GM12878 (cell line): ENCODE measurements around the gene PCNP. TPM values are rescaled to one million over a fixed set of nuclear protein-coding genes. Genes with fewer than 3 reads are reported as not detected.

Experiments
- ATAC-seq: fragments of 200-7000 bp; cut with Tn5 transposase; 3 replicates; pipeline ENCODE4 v1.9.1; 2020; ENCODE audit warnings: mild to moderate bottlenecking, moderate library complexity
- BruUV-seq: library from RNA; stranded (reverse); fragments of 400-500 nt; replicated peaks from 2 replicates; lab custom pipeline; 2021; lab: Mats Ljungman, UMichigan
- CTCF ChIA-PET: fragments of 300-600 bp; sonication (Branson Sonifier 250); formaldehyde crosslinking; extraction: SDS; loops from one replicate; lab custom pipeline; 2021; ENCODE audit warnings: inconsistent platforms; lab: Yijun Ruan, JAX
- POLR2A ChIA-PET: fragments of 350-600 bp; formaldehyde crosslinking; extraction: SDS; loops from one replicate; lab custom pipeline; 2021; ENCODE audit warnings: inconsistent platforms; lab: Charles Lee
- RAD21 ChIA-PET: fragments of 300-600 bp; sonication (Branson Sonifier 250); formaldehyde crosslinking; loops from one replicate; lab custom pipeline; 2023; ENCODE audit warnings: antibody characterized with exemption; ENCODE audit not compliant: unreplicated experiment; lab: Charles Lee
- SMC1A ChIA-PET: fragments of 300-600 bp; sonication (Branson Sonifier 250); formaldehyde crosslinking; loops from one replicate; lab custom pipeline; 2023; ENCODE audit not compliant: unreplicated experiment, uncharacterized antibody; lab: Charles Lee
- DNase-seq: peaks from one replicate; pipeline ENCODE4 v3.0.0-alpha.2; 2011; ENCODE audit warnings: low read depth, low spot score
- FAIRE-seq: peaks from 3 replicates; lab custom pipeline; 2011; peaks lifted over from hg19 to GRCh38; lab: Jason Lieb, UNC
- H2AFZ ChIP-seq: 2 replicates; pipeline ENCODE4 v1.6.0; 2011; ENCODE audit warnings: low read depth, low read length, control low read depth; ENCODE audit not compliant: control insufficient read depth
- H3K27ac ChIP-seq: 2 replicates; pipeline ENCODE4 v1.5.1; 2011; ENCODE audit warnings: control low read depth; ENCODE audit not compliant: control insufficient read depth, insufficient read depth
- H3K27me3 ChIP-seq, 2 experiments: replicated peaks in 1 of 2; 2 replicates each; pipeline versions ENCODE4 v1.6.0 to v1.6.1; 2011; ENCODE audit warnings: low read length in 1 of 2; ENCODE audit not compliant: control insufficient read depth in 2 of 2, insufficient read depth in 2 of 2
- H3K36me3 ChIP-seq, 2 experiments: 2 replicates each; pipeline ENCODE4 v1.5.1; 2011; ENCODE audit warnings: low read length in 1 of 2; ENCODE audit not compliant: control insufficient read depth in 2 of 2, insufficient read depth in 2 of 2
- H3K4me1 ChIP-seq: 2 replicates; pipeline ENCODE4 v1.6.1; 2011; ENCODE audit warnings: mild to moderate bottlenecking, low read length, moderate library complexity, mixed read lengths; ENCODE audit not compliant: control insufficient read depth, insufficient read depth
- H3K4me2 ChIP-seq: 2 replicates; pipeline ENCODE4 v1.6.0; 2011; ENCODE audit warnings: control low read depth; ENCODE audit not compliant: control insufficient read depth, insufficient read depth
- H3K4me3 ChIP-seq: fragments of 200-600 bp; sonication (generic); 2 replicates; pipeline ENCODE4 v1.5.1; 2016
- H3K79me2 ChIP-seq: 2 replicates; pipeline ENCODE4 v1.6.0; 2011; ENCODE audit warnings: low read length; ENCODE audit not compliant: control insufficient read depth, insufficient read depth
- H3K9ac ChIP-seq: 2 replicates; pipeline ENCODE4 v1.8.0; 2011; ENCODE audit warnings: low read length, control low read depth, mixed read lengths; ENCODE audit not compliant: control insufficient read depth, insufficient read depth
- H3K9me3 ChIP-seq: replicated peaks from 3 replicates; pipeline ENCODE4 v1.5.1; 2011; ENCODE audit warnings: mild to moderate bottlenecking, low read length; ENCODE audit not compliant: control insufficient read depth, insufficient read depth
- H4K20me1 ChIP-seq: 2 replicates; pipeline ENCODE4 v1.6.0; 2011; ENCODE audit not compliant: control insufficient read depth, insufficient read depth
- BRCA1 ChIP-seq: IDR thresholded peaks from 2 replicates; pipeline ENCODE4 v1.6.1; 2011; ENCODE audit warnings: low read depth, low read length, improper control_type of control experiment
- CUX1 ChIP-seq: IDR thresholded peaks from 2 replicates; pipeline ENCODE4 v1.6.1; 2012; ENCODE audit warnings: improper control_type of control experiment, low read depth, low read length; ENCODE audit not compliant: insufficient replicate concordance
- IKZF2 ChIP-seq, 2 experiments: fragments of 450-650 bp; IDR thresholded peaks; 2 replicates each; pipeline ENCODE4 v1.6.1; 2017; ENCODE audit warnings: mild to moderate bottlenecking in 2 of 2, moderate library complexity in 2 of 2
- NR2C2 ChIP-seq: IDR thresholded peaks from 2 replicates; pipeline ENCODE4 v1.6.1; 2011; ENCODE audit warnings: borderline replicate concordance, low read depth; ENCODE audit not compliant: control insufficient read depth, insufficient read length
- PRDM15 ChIP-seq: fragments of 450-650 bp; formaldehyde crosslinking; IDR thresholded peaks from 2 replicates; pipeline ENCODE4 v1.4.0; 2020; ENCODE audit warnings: mild to moderate bottlenecking, moderate library complexity
- RELA ChIP-seq: fragments of 450-650 bp; IDR thresholded peaks from 2 replicates; pipeline ENCODE4 v1.8.0; 2014; ENCODE audit warnings: borderline replicate concordance; ENCODE audit not compliant: partially characterized antibody
- SRF ChIP-seq, 2 experiments: IDR thresholded peaks; 2 replicates each; pipeline ENCODE4 v1.6.1; 2011; ENCODE audit warnings: low read depth in 2 of 2, low read length in 2 of 2, mild to moderate bottlenecking in 1 of 2, moderate library complexity in 1 of 2
- ZSCAN29 ChIP-seq: fragments of 450-650 bp; IDR thresholded peaks from 2 replicates; pipeline ENCODE4 v1.6.1; 2017; ENCODE audit warnings: mild to moderate bottlenecking, moderate library complexity
- ZZZ3 ChIP-seq: IDR thresholded peaks from 2 replicates; pipeline ENCODE4 v1.6.1; 2011; ENCODE audit warnings: low read depth; ENCODE audit not compliant: control insufficient read depth, insufficient read length
- in situ Hi-C: fragments of 300-500 bp; cut with MboI; formaldehyde crosslinking; loops from 9 replicates; pipeline ENCODE4 v1.14.3; 2018; ENCODE audit warnings: mixed read lengths
- intact Hi-C: fragments of 100-400 bp; cut with micrococcal nuclease; formaldehyde crosslinking; loops from one replicate; pipeline ENCODE4 v1.14.2; 2022; ENCODE audit not compliant: unreplicated experiment
- polyA plus RNA-seq, 11 experiments: library from polyadenylated mRNA; depleted of rRNA in 4 of 11; unstranded in 6 of 11; stranded (reverse) in 5 of 11; fragments of >200 nt; fragmentation: Nextera tagmentation in 4 of 11; fragmentation: Illumina TruSeq in 1 of 11; extraction: Ambion mirVana in 4 of 11; extraction: Trizol in 1 of 11; gene quantifications; 1 replicate in 1 of 11; 2 replicates in 10 of 11; pipeline versions ENCODE4 v1.2.1 to v1.2.3, GENCODE V29; 2011 to 2016; ENCODE audit warnings: inconsistent platforms in 2 of 11, missing spikeins in 2 of 11, low read depth in 1 of 11
- total RNA-seq, 4 experiments: library from RNA; depleted of rRNA in 3 of 4; stranded (reverse); fragments of >200 nt in 3 of 4; fragmentation: Illumina TruSeq in 1 of 4; extraction: Trizol in 1 of 4; gene quantifications; 2 replicates each; pipeline versions ENCODE4 v1.2.1 to v1.2.3, GENCODE V29; 2013 to 2021

Gene PCNP
- total and polyA plus RNA-seq, 10 of the 15 experiments (the other 5 are each of a cell fraction or from before 2014, with no cell fraction given), result 49.8 to 179 (median 109) TPM

DNA sequence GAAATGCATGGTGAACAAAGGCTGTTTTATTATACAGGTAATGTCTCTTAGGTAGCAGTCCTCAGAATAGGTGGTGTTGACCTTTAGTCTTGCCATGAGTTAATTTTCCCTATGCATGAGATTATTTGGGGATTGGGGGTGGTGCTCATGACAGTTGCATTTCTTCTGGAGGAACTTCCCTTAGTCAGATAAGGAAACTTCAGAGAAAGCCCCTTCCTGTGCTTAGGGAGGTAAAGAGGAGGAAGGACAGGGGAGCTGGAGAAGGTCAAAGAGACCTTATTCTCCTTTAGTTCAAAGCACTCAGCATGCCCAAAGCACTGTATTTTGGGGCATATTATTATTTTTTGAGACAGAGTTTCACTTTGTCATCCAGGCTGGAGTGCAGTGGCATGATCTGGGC, 55.2 kb downstream of the PCNP start:
- Histone ChIP-seq H3K9ac (no peak overlapping the region), H3K79me2 (no peaks in the 10 kb centered on the region), H3K27me3 (no peaks in the 10 kb centered on the region), H3K4me1 (no peaks in the 10 kb centered on the region), H3K36me3 (no peaks in the 10 kb centered on the region), H3K4me3 (no peak overlapping the region), H3K4me2 (no peak overlapping the region), H4K20me1 (no peaks in the 10 kb centered on the region), H3K9me3 (no peaks in the 10 kb centered on the region), H2AFZ (no peak overlapping the region), H3K27ac (no peak overlapping the region)
- no peak for FAIRE-seq
- no peak for DNase-seq
- BruUV-seq, result no TSS peak
- SMC1A ChIA-PET, result no interaction called here
- ATAC-seq, result no peak
- no peak for TF ChIP-seq RELA
- no peak for TF ChIP-seq ZZZ3
- TF ChIP-seq CUX1, result no peak
- TF ChIP-seq ZSCAN29, result no peak
- TF ChIP-seq PRDM15 (CRISPR knock-in tag), result no peak
- TF ChIP-seq NR2C2, result no peak
- TF ChIP-seq IKZF2 (IDR thresholded peaks at IDR 0.05), result no peak
- TF ChIP-seq SRF (IDR thresholded peaks at IDR 0.05; ENCODE audit: low read depth in 2 of 2, low read length in 2 of 2), result no peak
- no peak for TF ChIP-seq BRCA1
- intact Hi-C loops (no loop called here), in situ Hi-C loops (no loop called here)
- RAD21 ChIA-PET, result no interaction called here
- CTCF ChIA-PET, result interaction anchor here (1.5 kb wide), 1 partner anchor 8 kb away, joined by 7 read pairs; no protein-coding TSS in a partner anchor
- POLR2A ChIA-PET, result interaction anchor here (0.6 kb wide), 1 partner anchor 145 kb away, joined by 5 read pairs; no protein-coding TSS in a partner anchor
